ENCODE results near the gene GLOD5.
"Not testable (repeated sequence)": the region's sequence is repeated elsewhere in the genome, so short reads cannot be mapped to it uniquely, and the experiment has no call there.

GLOD5 gene

DNA sequence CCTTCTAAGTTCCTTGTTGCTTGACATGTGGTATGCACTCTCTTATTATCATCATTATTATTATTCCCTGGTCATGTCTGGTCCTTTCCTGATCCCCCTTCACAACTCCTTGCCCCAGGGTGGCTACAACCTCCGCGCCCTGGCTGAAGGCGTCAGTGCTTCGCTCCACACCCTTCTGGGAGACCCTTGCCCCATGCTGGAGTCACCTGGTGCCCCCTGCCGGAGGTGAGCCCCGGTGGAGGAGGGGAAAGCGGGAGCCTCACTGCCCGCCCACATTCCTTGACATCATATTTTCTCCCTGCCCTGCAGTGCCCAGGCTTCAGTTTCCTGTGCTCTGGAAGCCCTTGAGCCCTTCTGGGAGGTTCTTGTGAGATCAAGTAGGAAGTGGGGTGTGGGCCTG, 53.7 kb downstream of the GLOD5 start:
- Histone ChIP-seq H3K4me1 (no peaks in the 10 kb centered on the region), H3K9me3 (no peaks in the 10 kb centered on the region), H3K4me3 (no peak overlapping the region), H3K27ac (no peak overlapping the region), H3K36me3 (peaks cover 17 to 65% (median 50%) of the 10 kb centered on the region in 3 donors), H3K27me3 (no peaks in the 10 kb centered on the region)
- TF ChIP-seq, protein P1, sequence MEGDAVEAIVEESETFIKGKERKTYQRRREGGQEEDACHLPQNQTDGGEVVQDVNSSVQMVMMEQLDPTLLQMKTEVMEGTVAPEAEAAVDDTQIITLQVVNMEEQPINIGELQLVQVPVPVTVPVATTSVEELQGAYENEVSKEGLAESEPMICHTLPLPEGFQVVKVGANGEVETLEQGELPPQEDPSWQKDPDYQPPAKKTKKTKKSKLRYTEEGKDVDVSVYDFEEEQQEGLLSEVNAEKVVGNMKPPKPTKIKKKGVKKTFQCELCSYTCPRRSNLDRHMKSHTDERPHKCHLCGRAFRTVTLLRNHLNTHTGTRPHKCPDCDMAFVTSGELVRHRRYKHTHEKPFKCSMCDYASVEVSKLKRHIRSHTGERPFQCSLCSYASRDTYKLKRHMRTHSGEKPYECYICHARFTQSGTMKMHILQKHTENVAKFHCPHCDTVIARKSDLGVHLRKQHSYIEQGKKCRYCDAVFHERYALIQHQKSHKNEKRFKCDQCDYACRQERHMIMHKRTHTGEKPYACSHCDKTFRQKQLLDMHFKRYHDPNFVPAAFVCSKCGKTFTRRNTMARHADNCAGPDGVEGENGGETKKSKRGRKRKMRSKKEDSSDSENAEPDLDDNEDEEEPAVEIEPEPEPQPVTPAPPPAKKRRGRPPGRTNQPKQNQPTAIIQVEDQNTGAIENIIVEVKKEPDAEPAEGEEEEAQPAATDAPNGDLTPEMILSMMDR (IDR thresholded peaks at IDR 0.05) = no peak
- intact Hi-C loops (cut with DNase I; ENCODE audit: low total_unique reads) = no loop called here
- no peak for DNase-seq

DNA sequence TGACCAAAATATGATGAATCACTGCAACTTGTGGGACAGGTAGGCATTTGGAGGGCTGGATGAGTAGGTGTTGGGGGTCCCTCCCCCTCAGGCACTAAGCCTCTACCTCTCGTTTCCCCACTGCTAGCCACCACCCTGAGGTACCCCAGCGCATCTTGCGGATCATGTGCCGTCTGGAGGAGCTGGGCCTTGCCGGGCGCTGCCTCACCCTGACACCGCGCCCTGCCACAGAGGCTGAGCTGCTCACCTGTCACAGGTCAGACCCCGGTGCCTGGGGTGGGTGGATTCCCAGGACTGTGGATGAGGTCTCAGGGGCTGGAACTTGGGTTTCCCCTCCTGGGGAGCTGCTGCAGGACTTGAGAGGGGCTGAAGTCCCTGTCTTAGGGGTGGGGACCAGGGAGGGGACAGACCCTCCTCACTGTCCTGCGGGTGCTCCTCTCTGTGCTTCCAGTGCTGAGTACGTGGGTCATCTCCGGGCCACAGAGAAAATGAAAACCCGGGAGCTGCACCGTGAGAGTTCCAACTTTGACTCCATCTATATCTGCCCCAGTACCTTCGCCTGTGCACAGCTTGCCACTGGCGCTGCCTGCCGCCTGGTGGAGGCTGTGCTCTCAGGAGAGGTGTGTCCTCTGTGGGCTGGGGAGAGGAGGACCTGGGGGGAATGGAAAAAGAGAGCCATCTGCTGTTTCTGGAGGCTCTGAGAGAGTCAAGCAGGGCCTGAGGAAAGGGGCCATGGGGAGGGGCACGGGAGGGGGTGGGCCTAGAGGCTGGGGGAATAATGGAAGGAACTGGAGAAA, 54.7 kb downstream of the GLOD5 start:
- DNase-seq = no peak
- Histone ChIP-seq H3K27ac (no peak overlapping the region), H3K27me3 (no peaks in the 10 kb centered on the region), H3K36me3 (peaks cover 17 to 66% (median 55%) of the 10 kb centered on the region in 3 donors), H3K4me1 (no peaks in the 10 kb centered on the region), H3K9me3 (no peaks in the 10 kb centered on the region), H3K4me3 (no peak overlapping the region)
- TF ChIP-seq, protein P1 (IDR thresholded peaks at IDR 0.05) = no peak
- intact Hi-C loops (cut with DNase I; ENCODE audit: low total_unique reads) = no loop called here

DNA sequence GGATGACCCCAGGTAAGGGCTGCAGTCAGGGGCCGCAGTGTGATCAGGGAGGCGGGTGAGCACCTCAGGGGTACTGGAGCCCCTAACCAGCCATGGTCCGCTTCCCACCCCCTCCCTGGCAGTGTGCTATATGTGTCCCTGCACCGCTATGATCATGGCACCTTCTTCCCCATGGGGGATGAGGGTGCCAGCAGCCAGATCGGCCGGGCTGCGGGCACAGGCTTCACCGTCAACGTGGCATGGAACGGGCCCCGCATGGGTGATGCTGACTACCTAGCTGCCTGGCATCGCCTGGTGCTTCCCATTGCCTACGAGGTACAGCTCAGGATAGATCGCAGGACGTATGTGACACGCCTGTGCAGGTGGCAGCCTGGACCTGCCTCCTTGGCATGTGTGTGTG, 56.6 kb downstream of the GLOD5 start:
- H3K27ac ChIP-seq = no peak overlapping the region
- TF ChIP-seq, protein P1 (IDR thresholded peaks at IDR 0.05) = no peak

DNA sequence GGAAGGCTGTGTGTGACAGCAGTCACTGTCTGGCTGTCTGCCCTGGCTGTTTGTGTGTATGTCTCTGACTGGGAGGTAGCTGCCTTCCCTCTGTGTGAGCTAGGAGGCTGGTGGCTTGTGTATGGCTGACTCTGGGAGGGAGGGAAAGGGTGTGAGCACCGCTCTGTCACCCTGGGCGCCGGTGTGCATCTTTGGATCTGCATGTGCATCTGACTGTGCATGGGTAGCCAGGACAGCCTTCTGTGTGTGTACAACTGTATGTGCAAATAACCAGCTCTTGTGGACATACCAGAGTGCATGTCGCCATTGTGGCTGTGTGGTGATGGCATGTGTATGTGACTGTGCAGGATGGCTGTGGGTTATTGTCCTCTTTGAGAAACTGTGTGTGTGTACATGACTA, 57.3 kb downstream of the GLOD5 start:
- Histone ChIP-seq H3K27me3 (no peaks in the 10 kb centered on the region), H3K9me3 (no peaks in the 10 kb centered on the region), H3K4me1 (no peaks in the 10 kb centered on the region), H3K27ac (no peak overlapping the region), H3K4me3 (no peak overlapping the region), H3K36me3 (peaks cover 17 to 86% (median 66%) of the 10 kb centered on the region in 3 donors)
- intact Hi-C loops (cut with DNase I; ENCODE audit: low total_unique reads) = no loop called here
- TF ChIP-seq, protein P1 (IDR thresholded peaks at IDR 0.05) = no peak
- DNase-seq = no peak

More for the DNA sequence above, 56.6 kb downstream of the GLOD5 start:
- no peak for DNase-seq
- Histone ChIP-seq H3K36me3 (peaks cover 17 to 79% (median 62%) of the 10 kb centered on the region in 3 donors), H3K4me1 (no peaks in the 10 kb centered on the region), H3K9me3 (no peaks in the 10 kb centered on the region), H3K4me3 (no peak overlapping the region), H3K27me3 (no peaks in the 10 kb centered on the region)
- intact Hi-C loops (cut with DNase I; ENCODE audit: low total_unique reads) = no loop called here

DNA sequence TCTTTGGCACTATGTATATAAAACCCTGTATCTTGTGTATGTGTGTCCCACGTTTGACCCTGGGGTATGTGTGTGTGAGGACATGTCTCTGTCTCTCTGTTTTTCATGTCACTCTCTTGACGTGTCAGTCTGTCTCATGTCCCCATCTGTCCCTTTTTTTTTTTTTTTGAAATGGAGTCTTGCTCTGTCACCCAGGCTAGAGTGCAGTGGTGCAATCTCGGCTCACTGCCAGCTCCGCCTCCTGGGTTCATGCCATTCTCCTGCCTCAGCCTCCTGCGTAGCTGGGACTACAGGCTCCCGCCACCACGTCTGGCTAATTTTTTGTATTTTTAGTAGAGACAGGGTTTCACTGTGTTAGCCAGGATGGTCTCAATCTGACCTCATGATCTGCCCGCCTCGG, 57.8 kb downstream of the GLOD5 start:
- intact Hi-C loops (cut with DNase I; ENCODE audit: low total_unique reads); H3K4me3 ChIP-seq; H3K27ac ChIP-seq; DNase-seq; H3K4me1 ChIP-seq; H3K27me3 ChIP-seq; H3K9me3 ChIP-seq: not testable (repeated sequence)
- H3K36me3 ChIP-seq = peaks cover 14 to 88% (median 67%) of the 10 kb centered on the region in 3 donors

DNA sequence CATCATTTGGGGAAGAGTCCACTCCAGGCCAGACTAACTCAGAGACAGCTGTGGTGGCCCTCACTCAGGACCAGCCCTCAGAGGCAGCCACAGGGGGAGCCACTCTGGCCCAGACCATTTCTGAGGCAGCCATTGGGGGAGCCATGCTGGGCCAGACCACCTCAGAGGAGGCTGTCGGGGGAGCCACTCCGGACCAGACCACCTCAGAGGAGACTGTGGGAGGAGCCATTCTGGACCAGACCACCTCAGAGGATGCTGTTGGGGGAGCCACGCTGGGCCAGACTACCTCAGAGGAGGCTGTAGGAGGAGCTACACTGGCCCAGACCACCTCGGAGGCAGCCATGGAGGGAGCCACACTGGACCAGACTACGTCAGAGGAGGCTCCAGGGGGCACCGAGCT, 61.5 kb downstream of the GLOD5 start:
- H3K36me3 ChIP-seq = peaks cover 5 to 83% (median 50%) of the 10 kb centered on the region in 3 donors
- H3K4me3 ChIP-seq = no peak overlapping the region
- H3K4me1 ChIP-seq = no peaks in the 10 kb centered on the region
- no peaks in the 10 kb centered on the region for H3K27me3 ChIP-seq
- DNase-seq = no peak
- intact Hi-C loops (cut with DNase I; ENCODE audit: low total_unique reads) = loop anchor here (1.0 kb wide), 1 partner anchor 42 kb away; no protein-coding TSS in a partner anchor
- TF ChIP-seq, protein P1 (IDR thresholded peaks at IDR 0.05) = no peak
- no peak overlapping the region for H3K27ac ChIP-seq
- H3K9me3 ChIP-seq = peaks cover 0 to 15% (median 2%) of the 10 kb centered on the region in 3 donors

Data from tibial artery (tissue), 4 donors.